Liver (tissue), 9 donors: ENCODE data around the gene NDUFA8. TPM values are rescaled to one million over a fixed set of nuclear protein-coding genes. Genes with fewer than 3 reads are reported as not detected.

Experiments
- DNase-seq: peaks from one replicate; pipeline ENCODE4 v3.0.0-alpha.2; 2017; ENCODE audit warnings: low spot score
- H3K27ac ChIP-seq, 2 donors: one replicate each; pipeline ENCODE4 v1.7.0; 2013; ENCODE audit warnings: inconsistent platforms in 2 of 2, low read length in 2 of 2, control low read depth in 1 of 2, low read depth in 1 of 2, mild to moderate bottlenecking in 1 of 2
- H3K27me3 ChIP-seq, 4 donors: one replicate each; pipeline versions ENCODE4 v1.6.1 to v1.7.0; 2013; ENCODE audit warnings: low read length in 3 of 4, inconsistent platforms in 1 of 4, mild to moderate bottlenecking in 1 of 4, moderate library complexity in 1 of 4; ENCODE audit not compliant: control insufficient read depth in 4 of 4, insufficient read depth in 4 of 4
- H3K36me3 ChIP-seq, 4 donors: one replicate each; pipeline versions ENCODE4 v1.6.1 to v1.7.0; 2013; ENCODE audit warnings: low read length in 3 of 4, mild to moderate bottlenecking in 3 of 4, low read depth in 1 of 4, moderate library complexity in 1 of 4; ENCODE audit not compliant: control insufficient read depth in 4 of 4, insufficient read depth in 3 of 4
- H3K4me1 ChIP-seq, 4 donors: one replicate each; pipeline versions ENCODE4 v1.6.1 to v1.7.0; 2013; ENCODE audit warnings: low read length in 3 of 4, mild to moderate bottlenecking in 3 of 4, moderate library complexity in 1 of 4; ENCODE audit not compliant: control insufficient read depth in 4 of 4, insufficient read depth in 4 of 4
- H3K4me3 ChIP-seq, 3 donors: one replicate each; pipeline versions ENCODE4 v1.6.1 to v1.7.0; 2013; ENCODE audit warnings: low read length in 3 of 3, control low read depth in 1 of 3, low read depth in 1 of 3, mild to moderate bottlenecking in 1 of 3
- H3K9ac ChIP-seq, 2 donors: one replicate each; pipeline ENCODE4 v1.7.0; 2013; ENCODE audit warnings: low read length in 2 of 2, mild to moderate bottlenecking in 2 of 2, moderate library complexity in 2 of 2, control low read depth in 1 of 2, low read depth in 1 of 2
- H3K9me3 ChIP-seq, 4 donors: one replicate each; pipeline versions ENCODE4 v1.6.1 to v1.7.0; 2013; ENCODE audit warnings: low read length in 3 of 4; ENCODE audit not compliant: control insufficient read depth in 4 of 4
- ATF3 ChIP-seq: IDR thresholded peaks from 2 replicates; pipeline ENCODE4 v1.6.1; 2016; ENCODE audit warnings: antibody characterized with exemption
- CTCF ChIP-seq: fragments of 150-350 bp; IDR thresholded peaks from 2 replicates; pipeline ENCODE4 v1.5.1; 2017; ENCODE audit warnings: improper control_type of control experiment, low read depth, low read length; ENCODE audit not compliant: missing input control
- EGR1 ChIP-seq, 2 donors: IDR thresholded peaks; 2 replicates each; pipeline ENCODE4 v1.6.1; 2016 to 2018; ENCODE audit warnings: antibody characterized with exemption in 2 of 2, low read depth in 2 of 2
- FOXA1 ChIP-seq: IDR thresholded peaks from 2 replicates; pipeline ENCODE4 v1.6.1; 2016; ENCODE audit warnings: antibody characterized with exemption
- FOXA2 ChIP-seq: IDR thresholded peaks from 2 replicates; pipeline ENCODE4 v1.6.1; 2016; ENCODE audit warnings: antibody characterized with exemption
- HNF4A ChIP-seq, 2 donors: conservative IDR thresholded peaks; 2 replicates each; pipeline ENCODE4 v1.6.1; 2016; ENCODE audit warnings: antibody characterized with exemption in 2 of 2, mild to moderate bottlenecking in 2 of 2
- HNF4G ChIP-seq: IDR thresholded peaks from 2 replicates; pipeline ENCODE4 v1.6.1; 2016; ENCODE audit warnings: antibody characterized with exemption
- JUND ChIP-seq, 2 donors: IDR thresholded peaks; 2 replicates each; pipeline ENCODE4 v1.6.1; 2016; ENCODE audit warnings: antibody characterized with exemption in 2 of 2
- MAX ChIP-seq: IDR thresholded peaks from 2 replicates; pipeline ENCODE4 v1.6.1; 2016; ENCODE audit warnings: antibody characterized with exemption
- NR2F2 ChIP-seq: IDR thresholded peaks from 2 replicates; pipeline ENCODE4 v1.6.1; 2016; ENCODE audit warnings: antibody characterized with exemption
- RAD21 ChIP-seq, 2 donors: IDR thresholded peaks; 2 replicates each; pipeline ENCODE4 v1.6.1; 2016; ENCODE audit warnings: antibody characterized with exemption in 2 of 2, mild to moderate bottlenecking in 2 of 2
- REST ChIP-seq: IDR thresholded peaks from 2 replicates; pipeline ENCODE4 v1.6.1; 2016; ENCODE audit warnings: antibody characterized with exemption, mild to moderate bottlenecking
- RXRA ChIP-seq, 2 donors: IDR thresholded peaks; 2 replicates each; pipeline ENCODE4 v1.6.1; 2017 to 2018; ENCODE audit warnings: antibody characterized with exemption in 2 of 2, mild to moderate bottlenecking in 1 of 2
- SP1 ChIP-seq: IDR thresholded peaks from 2 replicates; pipeline ENCODE4 v1.6.1; 2018; ENCODE audit warnings: antibody characterized with exemption, mild to moderate bottlenecking
- TAF1 ChIP-seq: conservative IDR thresholded peaks from 2 replicates; pipeline ENCODE4 v1.6.1; 2016; ENCODE audit warnings: antibody characterized with exemption, mild to moderate bottlenecking
- YY1 ChIP-seq: IDR thresholded peaks from 2 replicates; pipeline ENCODE4 v1.6.1; 2016; ENCODE audit warnings: antibody characterized with exemption, mild to moderate bottlenecking
- ZBTB33 ChIP-seq: IDR thresholded peaks from 2 replicates; pipeline ENCODE4 v1.6.1; 2016; ENCODE audit warnings: antibody characterized with exemption
- WGBS: extraction: QIAGEN DNeasy Blood & Tissue Kit; methylation state at CpG from one replicate; pipeline ENCODE4 v1.1.7; 2013; 5-methylcytosine and 5-hydroxymethylcytosine counted together
- polyA plus RNA-seq, 2 donors: library from polyadenylated mRNA; stranded (reverse) in 1 of 2; unstranded in 1 of 2; fragments of 200-250 nt in 1 of 2; fragments of >200 nt in 1 of 2; fragmentation: Nextera tagmentation in 1 of 2; extraction: Ambion mirVana in 1 of 2; gene quantifications; one replicate each; pipeline versions ENCODE4 v1.2.1 to v1.2.3, GENCODE V29; 2013 to 2015
- total RNA-seq, 2 donors: library from RNA; depleted of rRNA; stranded (reverse); fragments of >200 nt; gene quantifications; one replicate each; pipeline ENCODE4 v1.2.3, GENCODE V29; 2014
- donor health status: healthy.
- donor health status: healthy.
- donor health status: healthy.
- donor health status: healthy.
- donor health status: healthy.

Gene NDUFA8
- total and polyA plus RNA-seq, 4 donors, result 24.9 to 51.9 (median 38.8) TPM

GRCh38 chr9:122202111-122202510, 42.5 kb upstream of the NDUFA8 start:
- no peak overlapping the region for H3K4me3 ChIP-seq
- no peaks in the 10 kb centered on the region for H3K27me3 ChIP-seq
- no peak for TF ChIP-seq YY1
- no peak for TF ChIP-seq ZBTB33
- TF ChIP-seq FOXA1, result no peak
- TF ChIP-seq TAF1, result no peak
- TF ChIP-seq SP1, result no peak
- no peak for TF ChIP-seq REST
- no peak for TF ChIP-seq HNF4G
- TF ChIP-seq FOXA2, result no peak
- H3K36me3 ChIP-seq, result no peaks in the 10 kb centered on the region
- no peak overlapping the region for H3K9ac ChIP-seq
- 83% methylated on average over 3 of the region's 3 CpGs for WGBS
- DNase-seq, result no peak
- no peak overlapping the region for H3K27ac ChIP-seq
- H3K4me1 ChIP-seq, result no peaks in the 10 kb centered on the region
- no peaks in the 10 kb centered on the region for H3K9me3 ChIP-seq

GRCh38 chr9:122201641-122202040, 42.1 kb upstream of the NDUFA8 start:
- H3K4me3 ChIP-seq, result no peak overlapping the region
- no peak for TF ChIP-seq CTCF
- TF ChIP-seq REST, result no peak
- no peak for TF ChIP-seq RAD21 (IDR thresholded peaks at IDR 0.05)
- TF ChIP-seq HNF4G, result no peak
- TF ChIP-seq SP1, result no peak
- TF ChIP-seq FOXA1, result no peak
- TF ChIP-seq JUND (IDR thresholded peaks at IDR 0.05), result no peak
- TF ChIP-seq TAF1, result no peak
- no peak for TF ChIP-seq EGR1 (IDR thresholded peaks at IDR 0.05; ENCODE audit: low read depth in 2 of 2)
- no peak for TF ChIP-seq FOXA2
- TF ChIP-seq YY1, result no peak
- no peak for TF ChIP-seq NR2F2
- no peak for TF ChIP-seq HNF4A (conservative IDR thresholded peaks at IDR 0.05)
- TF ChIP-seq ZBTB33, result no peak
- no peak for TF ChIP-seq MAX
- no peak for TF ChIP-seq ATF3
- no peak for TF ChIP-seq RXRA (IDR thresholded peaks at IDR 0.05)
- H3K9me3 ChIP-seq, result no peaks in the 10 kb centered on the region
- no peak overlapping the region for H3K9ac ChIP-seq
- WGBS, result 97% methylated on average over 1 of the region's 1 CpG
- H3K36me3 ChIP-seq, result no peaks in the 10 kb centered on the region
- no peak overlapping the region for H3K27ac ChIP-seq
- H3K4me1 ChIP-seq, result no peaks in the 10 kb centered on the region
- no peak for DNase-seq
- H3K27me3 ChIP-seq, result no peaks in the 10 kb centered on the region
